22Rv1 (cell line): ENCODE results near the gene RFTN2.

ENCODE experiments used
- ZFX ChIP-seq: fragments of 450-650 bp; IDR thresholded peaks from 2 replicates; pipeline ENCODE4 v1.6.1; 2017; ENCODE audit warnings: antibody characterized with exemption, borderline replicate concordance
- TF ChIP-seq, protein P1 (sequence below): fragments of 450-650 bp; IDR thresholded peaks from 2 replicates; pipeline ENCODE4 v1.5.1; 2017; ENCODE audit warnings: mild to moderate bottlenecking

DNA sequence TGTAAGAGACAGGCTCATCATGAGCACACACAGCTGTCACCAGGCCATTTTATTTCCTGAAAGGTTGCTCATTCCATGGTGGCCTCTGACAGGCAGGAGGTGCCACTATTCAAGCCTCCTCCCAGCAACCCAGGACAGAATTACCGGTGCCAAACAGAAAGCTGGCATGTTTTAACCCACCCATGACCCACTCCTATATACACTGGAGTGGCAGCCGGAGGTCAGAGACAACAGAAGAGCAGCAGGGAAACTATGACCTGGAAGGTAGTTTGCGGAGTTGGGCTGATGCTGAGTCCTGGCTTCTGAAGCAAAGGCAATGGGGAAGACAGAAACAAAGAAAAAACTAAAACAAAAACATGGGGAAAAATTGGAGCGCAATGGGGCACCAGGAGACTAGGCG lies 2.3 kb downstream of the RFTN2 start:
- TF ChIP-seq, protein P1, sequence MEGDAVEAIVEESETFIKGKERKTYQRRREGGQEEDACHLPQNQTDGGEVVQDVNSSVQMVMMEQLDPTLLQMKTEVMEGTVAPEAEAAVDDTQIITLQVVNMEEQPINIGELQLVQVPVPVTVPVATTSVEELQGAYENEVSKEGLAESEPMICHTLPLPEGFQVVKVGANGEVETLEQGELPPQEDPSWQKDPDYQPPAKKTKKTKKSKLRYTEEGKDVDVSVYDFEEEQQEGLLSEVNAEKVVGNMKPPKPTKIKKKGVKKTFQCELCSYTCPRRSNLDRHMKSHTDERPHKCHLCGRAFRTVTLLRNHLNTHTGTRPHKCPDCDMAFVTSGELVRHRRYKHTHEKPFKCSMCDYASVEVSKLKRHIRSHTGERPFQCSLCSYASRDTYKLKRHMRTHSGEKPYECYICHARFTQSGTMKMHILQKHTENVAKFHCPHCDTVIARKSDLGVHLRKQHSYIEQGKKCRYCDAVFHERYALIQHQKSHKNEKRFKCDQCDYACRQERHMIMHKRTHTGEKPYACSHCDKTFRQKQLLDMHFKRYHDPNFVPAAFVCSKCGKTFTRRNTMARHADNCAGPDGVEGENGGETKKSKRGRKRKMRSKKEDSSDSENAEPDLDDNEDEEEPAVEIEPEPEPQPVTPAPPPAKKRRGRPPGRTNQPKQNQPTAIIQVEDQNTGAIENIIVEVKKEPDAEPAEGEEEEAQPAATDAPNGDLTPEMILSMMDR: no peak
- no peak for TF ChIP-seq ZFX
